Esophagus squamous epithelium (tissue), 4 donors: ENCODE data around the gene LAMB3.

Source experiments
- CTCF ChIP-seq, 6 experiments: fragments of 450-650 bp in 4 of 6; fragments of 200-600 bp in 2 of 6; sonication (generic) in 2 of 6; IDR thresholded peaks; one replicate each; pipeline ENCODE4 v1.5.1; 2016 to 2019; ENCODE audit warnings: antibody characterized with exemption in 6 of 6, mild to moderate bottlenecking in 4 of 6, moderate library complexity in 4 of 6
- POLR2A ChIP-seq, 4 donors: fragments of 450-650 bp; IDR thresholded peaks; one replicate each; pipeline ENCODE4 v1.6.1; 2017; ENCODE audit warnings: antibody characterized with exemption in 4 of 4, mild to moderate bottlenecking in 4 of 4, moderate library complexity in 3 of 4

DNA sequence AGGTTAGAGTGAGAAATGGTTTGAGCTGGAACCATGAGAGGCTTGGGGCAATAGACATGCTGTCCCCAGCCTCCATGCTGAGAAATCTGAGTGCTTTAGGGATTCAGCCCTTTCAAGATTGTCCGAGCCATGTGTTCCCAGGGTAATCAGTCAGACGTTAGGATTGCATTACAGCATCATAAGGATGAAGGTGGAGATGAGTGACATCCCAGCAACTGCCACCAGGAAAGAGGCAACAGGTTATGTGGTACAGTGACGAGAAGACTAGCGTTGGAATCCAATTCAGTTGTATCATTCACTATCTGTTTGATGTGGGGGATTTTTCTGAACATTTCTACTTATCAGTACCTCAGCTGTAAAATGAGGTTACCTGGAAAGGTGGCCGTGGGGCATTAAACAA is 67.0 kb downstream of the LAMB3 start:
- TF ChIP-seq CTCF (IDR thresholded peaks at IDR 0.05) (no peak), POLR2A (IDR thresholded peaks at IDR 0.05) (no peak)
